Upper lobe of left lung (tissue), 6 donors: ENCODE data around the gene HMX1. TPM values are rescaled to one million over a fixed set of nuclear protein-coding genes. Genes with fewer than 3 reads are reported as not detected.

Experiments used
- ATAC-seq, 2 donors: fragments of 200-7000 bp; cut with Tn5 transposase; one replicate each; pipeline ENCODE4 v1.9.1; 2022; ENCODE audit warnings: mild to moderate bottlenecking in 2 of 2, moderate library complexity in 2 of 2; ENCODE audit not compliant: low FRiP score in 2 of 2
- DNase-seq, 2 donors: peaks; one replicate each; pipeline ENCODE4 v3.0.0-alpha.2; 2019 to 2020
- H3K27ac ChIP-seq, 4 donors: fragments of 200-600 bp; sonication (generic); one replicate each; pipeline ENCODE4 v1.5.1; 2016 to 2019
- H3K27me3 ChIP-seq, 4 donors: fragments of 200-600 bp; sonication (generic); one replicate each; pipeline ENCODE4 v1.5.1; 2017 to 2019
- H3K36me3 ChIP-seq, 4 donors: fragments of 200-600 bp; sonication (generic); one replicate each; pipeline ENCODE4 v1.5.1; 2016 to 2019
- H3K4me1 ChIP-seq, 4 donors: fragments of 200-600 bp; sonication (generic); one replicate each; pipeline ENCODE4 v1.5.1; 2018 to 2019
- H3K4me3 ChIP-seq, 4 donors: fragments of 200-600 bp; sonication (generic); one replicate each; pipeline ENCODE4 v1.5.1; 2017 to 2019; ENCODE audit warnings: mild to moderate bottlenecking in 2 of 4, moderate library complexity in 1 of 4
- H3K9me3 ChIP-seq, 4 donors: fragments of 200-600 bp; sonication (generic); one replicate each; pipeline ENCODE4 v1.5.1; 2018 to 2019
- CTCF ChIP-seq, 6 experiments: fragments of 450-650 bp in 4 of 6; fragments of 200-600 bp in 2 of 6; sonication (generic) in 2 of 6; IDR thresholded peaks; one replicate each; pipeline ENCODE4 v1.5.1; 2016 to 2019; ENCODE audit warnings: antibody characterized with exemption in 6 of 6
- EP300 ChIP-seq, 4 donors: sonication (generic); formaldehyde crosslinking; IDR thresholded peaks; one replicate each; pipeline ENCODE4 v1.5.1; 2017; ENCODE audit warnings: antibody characterized with exemption in 4 of 4, control low read depth in 2 of 4
- POLR2A ChIP-seq, 4 donors: fragments of 450-650 bp; IDR thresholded peaks; one replicate each; pipeline ENCODE4 v1.5.1; 2016 to 2017; ENCODE audit warnings: antibody characterized with exemption in 4 of 4, mild to moderate bottlenecking in 2 of 4
- POLR2AphosphoS5 ChIP-seq, 2 donors: sonication (generic); formaldehyde crosslinking; IDR thresholded peaks; one replicate each; pipeline ENCODE4 v1.5.1; 2017; ENCODE audit warnings: antibody characterized with exemption in 2 of 2
- WGBS, 2 donors: methylation state at CpG; one replicate each; pipeline ENCODE4 v1.1.5; 2017 to 2018; 5-methylcytosine and 5-hydroxymethylcytosine counted together
- total RNA-seq, 6 donors: library from RNA; depleted of rRNA in 4 of 6; stranded (reverse); fragments of >200 nt in 4 of 6; gene quantifications; one replicate each; pipeline versions ENCODE4 v1.1.0 to v1.2.1, GENCODE V29; 2016 to 2021
- donor health status: DM: no; HTN: no; CAD: no; lungs with moderate emphysema.
- donor health status: DM: no; HTN: yes; CAD: no; lungs with severe emphysema.

HMX1 gene
- total RNA-seq, 6 donors from 2014 or later = not detected

- Histone ChIP-seq H3K36me3 (no peaks in the 10 kb centered on the region), H3K4me3 (no peak overlapping the region), H3K27ac (no peak overlapping the region), H3K4me1 (peaks cover 0 to 34% (median 2%) of the 10 kb centered on the region in 4 donors), H3K27me3 (peaks cover 0 to 90% (median 35%) of the 10 kb centered on the region in 4 donors), H3K9me3 (no peaks in the 10 kb centered on the region)
- TF ChIP-seq POLR2AphosphoS5 (IDR thresholded peaks at IDR 0.05) (no peak), EP300 (IDR thresholded peaks at IDR 0.05) (no peak), CTCF (IDR thresholded peaks at IDR 0.05) (no peak), POLR2A (IDR thresholded peaks at IDR 0.05) (no peak)
- WGBS, 2 donors = 4 to 7% methylated on average over 11 to 38 of the region's 42 CpGs
- no peak for DNase-seq
- no peak for ATAC-seq
These were observed 4.6 kb downstream of the HMX1 start for GRCh38 chr4:8866828-8867623.

DNA sequence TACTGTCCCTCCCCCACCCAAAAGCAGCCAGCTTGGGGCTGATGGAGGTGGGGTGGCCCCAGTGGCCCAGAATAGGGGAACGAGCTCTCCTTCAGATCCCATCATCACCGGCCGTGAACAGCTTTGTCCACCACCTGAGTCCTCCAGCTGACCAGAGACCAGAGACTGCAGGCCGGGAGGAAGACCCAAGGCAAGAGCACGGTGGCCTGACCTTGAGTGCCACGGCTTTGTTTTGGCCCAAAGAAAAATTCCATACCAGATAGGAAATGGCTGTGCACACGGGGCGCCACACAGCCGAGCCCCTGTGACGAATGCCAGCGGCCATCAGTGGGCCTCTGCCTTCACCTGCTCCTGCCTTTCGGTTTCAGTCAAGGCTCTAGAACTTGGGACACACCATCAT, 5.2 kb downstream of the HMX1 start:
- WGBS, 2 donors = 10 to 13% methylated on average over 7 to 12 of the region's 12 CpGs
- Histone ChIP-seq H3K36me3 (no peaks in the 10 kb centered on the region), H3K4me3 (no peak overlapping the region), H3K27me3 (peaks cover 0 to 90% (median 37%) of the 10 kb centered on the region in 4 donors), H3K4me1 (peaks cover 0 to 34% (median under 1%) of the 10 kb centered on the region in 4 donors), H3K9me3 (no peaks in the 10 kb centered on the region), H3K27ac (no peak overlapping the region)
- ATAC-seq (no peak), DNase-seq (no peak)
- TF ChIP-seq CTCF (IDR thresholded peaks at IDR 0.05) (no peak), POLR2A (IDR thresholded peaks at IDR 0.05) (no peak), EP300 (IDR thresholded peaks at IDR 0.05) (no peak), POLR2AphosphoS5 (IDR thresholded peaks at IDR 0.05) (no peak)

GRCh38 chr4:8865681-8866310, 5.8 kb downstream of the HMX1 start:
- H3K9me3 ChIP-seq = no peaks in the 10 kb centered on the region
- DNase-seq = no peak
- H3K27ac ChIP-seq = no peak overlapping the region
- no peaks in the 10 kb centered on the region for H3K36me3 ChIP-seq
- no peak for ATAC-seq
- WGBS, 2 donors = 0 to 37% methylated on average over 2 to 18 of the region's 18 CpGs
- peaks cover 0 to 34% (median 7%) of the 10 kb centered on the region in 4 donors for H3K4me1 ChIP-seq
- peaks cover 0 to 89% (median 37%) of the 10 kb centered on the region in 4 donors for H3K27me3 ChIP-seq
- no peak overlapping the region for H3K4me3 ChIP-seq
- no peak for TF ChIP-seq POLR2AphosphoS5 (IDR thresholded peaks at IDR 0.05)
- TF ChIP-seq POLR2A (IDR thresholded peaks at IDR 0.05) = no peak
- no peak for TF ChIP-seq EP300 (IDR thresholded peaks at IDR 0.05)
- TF ChIP-seq CTCF (IDR thresholded peaks at IDR 0.05) = no peak

DNA sequence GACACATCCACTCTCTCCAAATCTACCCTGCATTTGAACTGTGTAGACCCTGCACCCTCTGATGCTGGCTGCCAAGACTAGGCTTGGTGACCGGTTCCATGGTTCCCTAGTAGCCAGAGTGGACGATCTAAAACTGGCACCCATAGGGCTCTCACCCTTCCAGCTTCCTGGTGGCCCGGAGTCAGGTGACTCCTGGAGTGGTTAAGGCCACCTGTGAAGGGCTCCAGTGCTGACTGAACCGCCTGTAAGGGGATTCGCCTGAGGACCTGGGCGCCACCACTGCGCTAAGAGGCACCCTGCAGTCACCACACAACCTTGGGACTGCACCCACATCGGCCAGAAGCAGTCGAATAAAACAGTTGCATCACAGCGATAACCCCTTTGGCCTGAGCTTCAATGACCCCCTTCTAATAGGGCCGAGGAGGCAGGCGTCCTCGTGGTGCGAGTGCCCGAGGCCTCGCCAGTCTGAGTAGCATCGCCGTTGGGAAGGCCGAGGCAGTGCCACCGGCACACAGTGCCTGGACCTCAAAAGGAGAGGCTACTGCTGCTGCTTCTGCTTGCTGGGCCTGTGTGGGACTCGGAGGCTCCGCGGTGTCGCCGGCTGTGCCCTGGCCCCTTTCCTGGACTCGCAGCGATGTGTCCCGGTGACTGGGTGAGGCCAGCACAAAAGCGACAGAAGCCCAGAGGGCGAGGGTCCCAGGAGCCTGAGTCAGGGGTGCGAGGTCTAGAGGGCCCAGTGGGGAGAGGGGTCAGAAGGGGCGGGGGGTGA, 6.5 kb downstream of the HMX1 start:
- ATAC-seq (no peak), DNase-seq (no peak)
- TF ChIP-seq EP300 (IDR thresholded peaks at IDR 0.05) (no peak), POLR2A (IDR thresholded peaks at IDR 0.05) (no peak), POLR2AphosphoS5 (IDR thresholded peaks at IDR 0.05) (no peak), CTCF (IDR thresholded peaks at IDR 0.05) (no peak)
- 17 to 26% methylated on average over 8 to 22 of the region's 32 CpGs for WGBS, 2 donors
- H3K9me3 ChIP-seq = no peaks in the 10 kb centered on the region
- H3K27me3 ChIP-seq = peaks cover 0 to 89% (median 38%) of the 10 kb centered on the region in 4 donors
- H3K4me3 ChIP-seq = no peak overlapping the region
- no peak overlapping the region for H3K27ac ChIP-seq
- H3K4me1 ChIP-seq = peaks cover 0 to 35% (median 8%) of the 10 kb centered on the region in 4 donors
- no peaks in the 10 kb centered on the region for H3K36me3 ChIP-seq
